MCF 10A (cell line): ENCODE data around the gene CACNA1C. TPM values are rescaled to one million over a fixed set of nuclear protein-coding genes. Genes with fewer than 3 reads are reported as not detected.

ENCODE experiments used
- BruUV-seq: library from RNA; stranded (reverse); fragments of 400-500 nt; replicated peaks from 2 replicates; lab custom pipeline; 2021; lab: Mats Ljungman, UMichigan
- CTCF ChIA-PET: fragments of 300-600 bp; sonication (Branson Sonifier 250); formaldehyde crosslinking; extraction: SDS; loops from one replicate; lab custom pipeline; 2021; ENCODE audit warnings: antibody characterized with exemption, inconsistent platforms; lab: Yijun Ruan, JAX
- POLR2A ChIA-PET: fragments of 300-600, 350-650 bp; sonication (Branson Sonifier 250); formaldehyde crosslinking; extraction: SDS; loops from one replicate; lab custom pipeline; 2020; ENCODE audit warnings: antibody characterized with exemption, inconsistent platforms; lab: Yijun Ruan, JAX
- DNase-seq: peaks from one replicate; pipeline ENCODE4 v3.0.0-alpha.2; 2018; ENCODE audit not compliant: unreplicated experiment
- H3K27ac Mint-ChIP-seq: one replicate; pipeline ENCODE4 v1.8.0; 2022; ENCODE audit warnings: mild to moderate bottlenecking, low read depth, mixed read lengths; ENCODE audit not compliant: unreplicated experiment
- H3K27me3 Mint-ChIP-seq: one replicate; pipeline ENCODE4 v1.8.0; 2022; ENCODE audit warnings: mixed read lengths; ENCODE audit not compliant: insufficient read depth, unreplicated experiment
- H3K36me3 Mint-ChIP-seq: one replicate; pipeline ENCODE4 v1.8.0; 2022; ENCODE audit warnings: mild to moderate bottlenecking, moderate library complexity, mixed read lengths; ENCODE audit not compliant: insufficient read depth, unreplicated experiment
- H3K4me1 Mint-ChIP-seq: one replicate; pipeline ENCODE4 v1.8.0; 2022; ENCODE audit warnings: mixed read lengths; ENCODE audit not compliant: insufficient read depth, unreplicated experiment
- H3K4me3 Mint-ChIP-seq: one replicate; pipeline ENCODE4 v1.8.0; 2022; ENCODE audit warnings: mild to moderate bottlenecking, moderate library complexity, mixed read lengths; ENCODE audit not compliant: unreplicated experiment
- H3K9me3 Mint-ChIP-seq: one replicate; pipeline ENCODE4 v1.8.0; 2022; ENCODE audit warnings: mixed read lengths; ENCODE audit not compliant: unreplicated experiment
- intact Hi-C: fragments of 100-400 bp; cut with micrococcal nuclease; formaldehyde crosslinking; loops from 2 replicates; pipeline ENCODE4 v1.14.1; 2022
- total RNA-seq: library from RNA; stranded (reverse); gene quantifications from 2 replicates; pipeline ENCODE4 v1.2.3, GENCODE V29; 2022
- TF ChIP-seq, protein P1 (sequence below): fragments of 200-600 bp; IDR thresholded peaks from one replicate; pipeline ENCODE4 v1.8.0; 2022; ENCODE audit warnings: antibody characterized with exemption, mild to moderate bottlenecking; ENCODE audit not compliant: unreplicated experiment

Gene CACNA1C
- total RNA-seq, 1 experiment from 2014 or later: not detected

DNA sequence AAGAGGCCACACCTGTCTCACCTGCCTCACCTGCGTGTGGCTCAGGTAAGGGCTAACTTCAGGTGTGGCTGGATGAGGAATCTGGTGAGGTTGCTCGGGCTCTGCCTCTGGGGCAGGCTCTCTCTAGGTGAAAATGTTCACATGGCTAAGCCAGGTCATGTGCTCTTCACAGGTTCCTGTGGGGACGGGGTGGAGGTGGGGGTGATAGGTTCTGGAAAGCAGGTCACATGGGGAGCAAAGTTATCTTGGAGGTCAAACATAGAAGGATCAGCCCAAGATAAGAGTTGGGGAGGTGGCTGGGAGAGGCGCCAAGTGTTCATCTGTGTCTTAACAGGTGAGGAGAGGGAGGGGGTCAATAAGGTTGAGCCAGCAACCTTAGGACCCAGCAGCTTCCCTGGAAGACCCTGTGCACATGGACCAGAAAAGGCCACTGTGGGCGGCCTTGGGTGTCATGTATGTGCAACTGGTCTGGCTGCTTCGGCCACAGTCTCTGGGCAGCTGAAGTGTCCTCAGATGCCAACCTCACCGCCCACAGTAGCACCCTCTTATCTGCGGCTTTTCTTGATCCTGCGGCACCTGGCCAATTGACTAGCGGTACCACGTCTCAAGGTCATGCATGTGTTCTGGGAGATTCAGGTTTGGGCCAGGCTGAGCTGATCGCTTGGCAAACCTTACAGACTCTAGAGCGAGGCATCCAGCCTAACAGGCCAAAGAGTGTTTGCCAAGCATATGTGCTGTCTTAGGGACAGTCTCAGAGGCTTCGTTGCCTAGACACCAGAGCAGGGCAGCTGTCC lies 60.5 kb downstream of the CACNA1C start:
- Mint-ChIP-seq H3K9me3 (no peaks in the 10 kb centered on the region), H3K27ac (no peak overlapping the region), H3K4me1 (no peaks in the 10 kb centered on the region), H3K36me3 (no peaks in the 10 kb centered on the region), H3K27me3 (no peaks in the 10 kb centered on the region), H3K4me3 (no peak overlapping the region)
- no peak for DNase-seq
- BruUV-seq: no TSS peak
- ChIA-PET POLR2A (no interaction called here), CTCF (no interaction called here)
- intact Hi-C loops: no loop called here
- TF ChIP-seq, protein P1, sequence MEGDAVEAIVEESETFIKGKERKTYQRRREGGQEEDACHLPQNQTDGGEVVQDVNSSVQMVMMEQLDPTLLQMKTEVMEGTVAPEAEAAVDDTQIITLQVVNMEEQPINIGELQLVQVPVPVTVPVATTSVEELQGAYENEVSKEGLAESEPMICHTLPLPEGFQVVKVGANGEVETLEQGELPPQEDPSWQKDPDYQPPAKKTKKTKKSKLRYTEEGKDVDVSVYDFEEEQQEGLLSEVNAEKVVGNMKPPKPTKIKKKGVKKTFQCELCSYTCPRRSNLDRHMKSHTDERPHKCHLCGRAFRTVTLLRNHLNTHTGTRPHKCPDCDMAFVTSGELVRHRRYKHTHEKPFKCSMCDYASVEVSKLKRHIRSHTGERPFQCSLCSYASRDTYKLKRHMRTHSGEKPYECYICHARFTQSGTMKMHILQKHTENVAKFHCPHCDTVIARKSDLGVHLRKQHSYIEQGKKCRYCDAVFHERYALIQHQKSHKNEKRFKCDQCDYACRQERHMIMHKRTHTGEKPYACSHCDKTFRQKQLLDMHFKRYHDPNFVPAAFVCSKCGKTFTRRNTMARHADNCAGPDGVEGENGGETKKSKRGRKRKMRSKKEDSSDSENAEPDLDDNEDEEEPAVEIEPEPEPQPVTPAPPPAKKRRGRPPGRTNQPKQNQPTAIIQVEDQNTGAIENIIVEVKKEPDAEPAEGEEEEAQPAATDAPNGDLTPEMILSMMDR: no peak

DNA sequence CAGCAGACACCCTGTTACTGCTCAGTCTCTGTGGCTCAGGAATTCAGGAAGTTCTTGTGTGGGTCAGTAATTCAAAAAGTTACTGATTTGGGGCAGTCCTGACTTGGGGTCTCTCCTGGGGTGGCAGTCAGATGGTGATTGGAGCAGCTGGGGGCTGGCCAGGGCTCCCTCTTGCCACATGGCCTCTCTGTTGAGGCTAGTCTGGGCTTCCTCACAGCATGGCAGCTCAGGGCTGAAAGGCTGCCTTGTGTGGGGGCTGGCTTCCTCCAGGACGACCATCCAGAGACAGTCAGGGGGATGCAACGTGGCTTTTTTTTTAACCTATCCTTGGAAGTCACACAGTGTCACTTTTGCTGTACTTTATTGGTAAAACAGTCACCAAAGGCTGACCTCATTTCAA lies 61.3 kb downstream of the CACNA1C start:
- POLR2A ChIA-PET: no interaction called here
- H3K9me3 Mint-ChIP-seq: no peaks in the 10 kb centered on the region
- BruUV-seq: no TSS peak
- H3K27me3 Mint-ChIP-seq: no peaks in the 10 kb centered on the region
- DNase-seq: no peak
- H3K27ac Mint-ChIP-seq: no peak overlapping the region
- CTCF ChIA-PET: no interaction called here
- TF ChIP-seq, protein P1: no peak
- H3K36me3 Mint-ChIP-seq: no peaks in the 10 kb centered on the region
- no peak overlapping the region for H3K4me3 Mint-ChIP-seq
- no peaks in the 10 kb centered on the region for H3K4me1 Mint-ChIP-seq
- intact Hi-C loops: no loop called here

DNA sequence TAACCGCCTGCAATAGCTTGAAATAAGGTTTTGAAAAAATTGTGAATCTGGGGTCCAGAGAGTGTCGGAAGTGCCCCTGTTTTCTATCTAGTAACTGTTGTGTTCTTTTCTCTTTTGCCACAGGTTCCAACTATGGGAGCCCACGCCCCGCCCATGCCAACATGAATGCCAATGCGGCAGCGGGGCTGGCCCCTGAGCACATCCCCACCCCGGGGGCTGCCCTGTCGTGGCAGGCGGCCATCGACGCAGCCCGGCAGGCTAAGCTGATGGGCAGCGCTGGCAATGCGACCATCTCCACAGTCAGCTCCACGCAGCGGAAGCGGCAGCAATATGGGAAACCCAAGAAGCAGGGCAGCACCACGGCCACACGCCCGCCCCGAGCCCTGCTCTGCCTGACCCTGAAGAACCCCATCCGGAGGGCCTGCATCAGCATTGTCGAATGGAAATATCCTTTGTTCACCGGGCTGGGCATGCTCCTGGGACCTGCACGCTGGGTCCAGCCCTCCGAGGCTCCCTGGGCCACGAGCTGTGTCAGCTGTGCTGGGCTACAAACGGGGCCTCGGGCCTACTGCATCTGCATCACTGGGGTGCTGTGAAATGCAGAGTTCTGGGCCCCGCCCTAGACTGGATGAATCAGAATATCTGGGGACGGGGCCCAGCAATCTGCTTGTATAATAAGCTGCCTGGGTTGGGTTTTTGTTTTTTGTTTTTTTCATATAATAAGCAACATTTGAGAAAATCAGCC lies 62.5 kb downstream of the CACNA1C start:
- no peaks in the 10 kb centered on the region for H3K36me3 Mint-ChIP-seq
- H3K4me1 Mint-ChIP-seq: no peaks in the 10 kb centered on the region
- intact Hi-C loops: no loop called here
- no peaks in the 10 kb centered on the region for H3K27me3 Mint-ChIP-seq
- no peak overlapping the region for H3K27ac Mint-ChIP-seq
- no peak for DNase-seq
- ChIA-PET POLR2A (no interaction called here), CTCF (interaction anchor here (0.6 kb wide), 1 partner anchor 1078 kb away, joined by 4 read pairs; no protein-coding TSS in a partner anchor)
- TF ChIP-seq, protein P1: no peak
- no peak overlapping the region for H3K4me3 Mint-ChIP-seq
- H3K9me3 Mint-ChIP-seq: no peaks in the 10 kb centered on the region
- no TSS peak for BruUV-seq

DNA sequence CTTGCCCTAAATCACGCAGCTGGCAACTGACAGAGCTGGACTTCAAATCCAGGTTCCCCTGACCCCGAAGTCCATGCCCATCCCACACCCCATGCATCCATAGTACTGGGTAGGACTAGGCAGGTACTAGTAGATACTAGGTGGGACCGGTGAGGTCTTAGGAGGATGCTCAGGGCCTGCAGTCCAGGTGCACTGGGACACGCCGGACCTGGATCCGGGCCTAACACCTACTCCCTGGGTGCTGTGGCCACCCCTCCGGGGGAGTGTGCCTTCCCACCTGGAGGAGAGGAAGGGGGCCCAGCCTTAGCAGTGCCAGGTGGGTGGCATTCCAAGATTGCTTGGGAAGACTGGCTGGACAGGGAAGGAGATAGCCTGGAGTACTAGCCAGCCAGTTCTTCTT lies 64.8 kb downstream of the CACNA1C start:
- Mint-ChIP-seq H3K27ac (no peak overlapping the region), H3K36me3 (no peaks in the 10 kb centered on the region), H3K27me3 (no peaks in the 10 kb centered on the region), H3K4me1 (no peaks in the 10 kb centered on the region), H3K4me3 (no peak overlapping the region), H3K9me3 (no peaks in the 10 kb centered on the region)
- no TSS peak for BruUV-seq
- TF ChIP-seq, protein P1: no peak
- CTCF ChIA-PET: no interaction called here
- POLR2A ChIA-PET: no interaction called here
- intact Hi-C loops: no loop called here
- DNase-seq: no peak
